Measurements from ENCODE around the gene OR51T1.

Gene OR51T1

DNA sequence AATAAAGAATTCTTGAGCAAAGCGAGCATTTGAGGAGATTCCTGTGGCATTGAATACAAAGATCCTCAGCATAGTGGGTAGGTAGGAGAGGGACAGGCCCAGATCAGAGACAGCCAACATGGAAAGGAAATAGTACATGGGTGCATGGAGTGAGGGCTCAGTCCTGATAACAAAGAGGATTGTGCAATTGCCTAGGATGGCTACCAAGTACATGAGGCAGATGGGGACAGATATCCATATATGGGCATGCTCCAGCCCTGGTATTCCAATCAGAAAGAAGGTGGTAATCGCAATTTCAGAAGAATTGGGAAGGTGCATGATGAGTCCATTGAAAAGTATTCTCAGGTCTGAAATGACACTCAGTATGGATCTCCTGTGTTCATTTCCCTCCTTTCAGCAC lies 8.6 kb downstream of the OR51T1 start:
- no peaks in the 10 kb centered on the region for H3K4me1 Mint-ChIP-seq (ENCODE audit: low read depth)
- H3K27ac Mint-ChIP-seq = no peak overlapping the region
- no peak overlapping the region for H3K4me3 Mint-ChIP-seq
- H3K27me3 Mint-ChIP-seq (ENCODE audit: low read depth) = no peaks in the 10 kb centered on the region
- H3K36me3 Mint-ChIP-seq (ENCODE audit: low read depth) = no peaks in the 10 kb centered on the region
- no peak for DNase-seq (ENCODE audit: low spot score)
- H3K9me3 Mint-ChIP-seq = no peaks in the 10 kb centered on the region

- no peak overlapping the region for H3K4me3 Mint-ChIP-seq
- no peak overlapping the region for H3K27ac Mint-ChIP-seq
- peaks cover 2% of the 10 kb centered on the region for H3K27me3 Mint-ChIP-seq (ENCODE audit: low read depth)
- no peak for DNase-seq (ENCODE audit: low spot score)
- H3K4me1 Mint-ChIP-seq (ENCODE audit: low read depth) = no peaks in the 10 kb centered on the region
- no peaks in the 10 kb centered on the region for H3K36me3 Mint-ChIP-seq (ENCODE audit: low read depth)
- H3K9me3 Mint-ChIP-seq = no peaks in the 10 kb centered on the region
These were observed 10.4 kb downstream of the OR51T1 start for GRCh38 chr11:4891996-4892640.

- Mint-ChIP-seq H3K27me3 (ENCODE audit: low read depth) (no peaks in the 10 kb centered on the region), H3K27ac (no peak within 1 kb of the TSS), H3K4me1 (ENCODE audit: low read depth) (no peaks in the 10 kb centered on the region), H3K4me3 (no peak within 1 kb of the TSS), H3K36me3 (ENCODE audit: low read depth) (no peaks in the 10 kb centered on the region), H3K9me3 (no peaks in the 10 kb centered on the region)
- no peak for DNase-seq (ENCODE audit: low spot score)
These were observed 21.8 kb downstream of the OR51T1 start, which contains the start of gene OR51A7 for GRCh38 chr11:4903484-4903883. Gene OR51A7, plus strand, starts transcription at chr11:4903783. Its CDS starts 3,587 bp downstream, at chr11:4907370.

GRCh38 chr11:4916581-4916980 lies 34.9 kb downstream of the OR51T1 start:
- no peaks in the 10 kb centered on the region for H3K27me3 Mint-ChIP-seq (ENCODE audit: low read depth)
- H3K27ac Mint-ChIP-seq = no peak overlapping the region
- no peaks in the 10 kb centered on the region for H3K36me3 Mint-ChIP-seq (ENCODE audit: low read depth)
- H3K9me3 Mint-ChIP-seq = no peaks in the 10 kb centered on the region
- H3K4me3 Mint-ChIP-seq = no peak overlapping the region
- H3K4me1 Mint-ChIP-seq (ENCODE audit: low read depth) = no peaks in the 10 kb centered on the region
- no peak for DNase-seq (ENCODE audit: low spot score)

DNA sequence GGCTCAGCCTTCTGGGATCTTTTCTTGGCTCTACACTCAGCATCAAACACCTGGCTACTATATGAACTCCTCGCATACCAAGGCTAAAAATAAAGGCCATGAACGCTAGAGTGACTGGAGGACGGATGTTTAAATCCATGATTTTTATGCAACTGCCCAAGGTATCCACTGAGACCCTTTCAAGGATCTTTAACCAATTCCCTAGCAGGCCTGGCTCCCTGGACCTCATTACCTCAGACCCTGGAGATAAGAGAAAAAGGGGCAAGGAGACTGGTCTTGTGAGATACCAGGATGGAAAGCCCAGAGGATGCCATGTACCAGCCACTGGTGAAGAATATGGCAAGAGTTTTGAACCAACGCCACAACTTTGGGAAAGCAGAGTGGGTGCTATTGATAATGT lies 37.5 kb downstream of the OR51T1 start, which contains the start of gene OR51G2:
OR51G2 (minus strand) TSS at position 101 of the 400 bp plus-strand sequence. CDS start 3,687 bp downstream, outside the sequence.
- Mint-ChIP-seq H3K27ac (no peak within 1 kb of the TSS), H3K27me3 (ENCODE audit: low read depth) (no peaks in the 10 kb centered on the region), H3K4me3 (no peak within 1 kb of the TSS), H3K36me3 (ENCODE audit: low read depth) (no peaks in the 10 kb centered on the region), H3K9me3 (no peaks in the 10 kb centered on the region), H3K4me1 (ENCODE audit: low read depth) (no peaks in the 10 kb centered on the region)
- DNase-seq (ENCODE audit: low spot score) = no peak

GRCh38 chr11:4921796-4922195 lies 40.1 kb downstream of the OR51T1 start:
- no peaks in the 10 kb centered on the region for H3K4me1 Mint-ChIP-seq (ENCODE audit: low read depth)
- no peak for DNase-seq (ENCODE audit: low spot score)
- H3K36me3 Mint-ChIP-seq (ENCODE audit: low read depth) = no peaks in the 10 kb centered on the region
- H3K4me3 Mint-ChIP-seq = no peak overlapping the region
- no peaks in the 10 kb centered on the region for H3K9me3 Mint-ChIP-seq
- H3K27ac Mint-ChIP-seq = no peak overlapping the region
- no peaks in the 10 kb centered on the region for H3K27me3 Mint-ChIP-seq (ENCODE audit: low read depth)

DNA sequence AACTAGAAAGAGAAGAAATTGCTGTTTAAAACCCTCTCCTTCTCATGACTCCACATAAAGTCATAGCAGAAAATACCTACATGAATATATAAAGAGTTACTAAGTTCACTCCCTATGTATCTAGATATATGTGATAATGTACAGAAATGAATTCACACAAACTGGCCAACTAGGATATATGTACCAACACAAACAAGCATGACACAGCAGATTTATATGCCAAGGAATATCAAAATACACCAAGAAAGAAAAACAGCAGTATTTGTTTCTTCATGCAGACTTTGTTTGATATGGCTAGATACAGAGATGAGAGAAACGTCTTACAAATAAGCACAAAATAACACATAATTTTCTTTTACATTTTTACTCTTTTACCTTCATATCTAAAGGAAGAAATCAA lies 40.6 kb downstream of the OR51T1 start:
- Mint-ChIP-seq H3K27me3 (ENCODE audit: low read depth) (no peaks in the 10 kb centered on the region), H3K4me3 (no peak overlapping the region), H3K27ac (no peak overlapping the region)

DNA sequence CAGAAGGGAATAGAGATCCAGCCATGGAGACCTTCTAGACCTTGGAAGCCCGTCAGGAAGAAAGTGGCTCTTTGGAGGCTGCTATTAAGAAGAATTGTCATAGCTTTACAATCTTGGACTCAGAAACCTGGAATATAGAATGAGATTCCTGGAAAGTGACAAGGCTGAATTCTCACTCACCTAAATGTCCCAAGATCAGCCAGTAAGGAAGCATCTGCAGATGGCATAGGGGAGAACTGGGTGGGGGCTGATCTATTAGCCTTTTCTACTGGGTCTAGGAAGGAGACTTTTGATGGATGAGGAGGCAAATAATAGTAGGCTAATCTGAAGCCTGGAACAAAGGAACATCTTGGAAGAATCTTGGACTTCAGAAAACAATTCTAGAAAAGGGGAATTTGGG lies 42.5 kb downstream of the OR51T1 start, which contains the start of gene OR51G1:
OR51G1 (minus strand) TSS at position 101 of the 400 bp plus-strand sequence; CDS start at position 101, 0 bp downstream.
- Mint-ChIP-seq H3K4me3 (no peak within 1 kb of the TSS), H3K4me1 (ENCODE audit: low read depth) (no peaks in the 10 kb centered on the region), H3K36me3 (ENCODE audit: low read depth) (no peaks in the 10 kb centered on the region), H3K27me3 (ENCODE audit: low read depth) (no peaks in the 10 kb centered on the region), H3K9me3 (no peaks in the 10 kb centered on the region), H3K27ac (no peak within 1 kb of the TSS)
- DNase-seq (ENCODE audit: low spot score) = no peak

More for the DNA sequence above, 40.6 kb downstream of the OR51T1 start:
- Mint-ChIP-seq H3K36me3 (ENCODE audit: low read depth) (no peaks in the 10 kb centered on the region), H3K4me1 (ENCODE audit: low read depth) (no peaks in the 10 kb centered on the region), H3K9me3 (no peaks in the 10 kb centered on the region)
- DNase-seq (ENCODE audit: low spot score) = no peak

GRCh38 chr11:4926608-4927007 lies 44.9 kb downstream of the OR51T1 start:
- Mint-ChIP-seq H3K4me1 (ENCODE audit: low read depth) (no peaks in the 10 kb centered on the region), H3K36me3 (ENCODE audit: low read depth) (no peaks in the 10 kb centered on the region), H3K27me3 (ENCODE audit: low read depth) (no peaks in the 10 kb centered on the region), H3K9me3 (no peaks in the 10 kb centered on the region), H3K4me3 (no peak overlapping the region), H3K27ac (no peak overlapping the region)
- DNase-seq (ENCODE audit: low spot score) = no peak

Measured in T-helper 2 cell treated with Interferon-gamma antibody and Interleukin-4, amounts not matched to agents 5 μg/mL and 100 μg/mL, for 36 hours (primary cell).